A673 (cell line): Measurements from ENCODE around the gene WFS1. TPM values are rescaled to one million over a fixed set of nuclear protein-coding genes. Genes with fewer than 3 reads are reported as not detected.

Experiments
- BruUV-seq: library from RNA; stranded (reverse); fragments of 400-500 nt; replicated peaks from 2 replicates; lab custom pipeline; 2021; lab: Mats Ljungman, UMichigan
- CTCF ChIA-PET: fragments of 300-600 bp; sonication (Branson Sonifier 250); formaldehyde crosslinking; loops from one replicate; lab custom pipeline; 2022; ENCODE audit warnings: antibody characterized with exemption; lab: Charles Lee
- POLR2A ChIA-PET: fragments of 300-600 bp; sonication (Branson Sonifier 250); formaldehyde crosslinking; loops from one replicate; lab custom pipeline; 2022; ENCODE audit warnings: antibody characterized with exemption; ENCODE audit not compliant: low non-redundant PET; lab: Charles Lee
- DNase-seq: peaks from one replicate; pipeline ENCODE4 v3.0.0-alpha.2; 2015; ENCODE audit warnings: low spot score
- H3K27ac ChIP-seq: fragments of 200-600 bp; sonication (generic); 2 replicates; pipeline ENCODE4 v1.5.1; 2016; ENCODE audit warnings: mixed run types, low read depth, mild to moderate bottlenecking, mixed read lengths, antibody characterized with exemption, low read length; ENCODE audit not compliant: poor library complexity, severe bottlenecking
- H3K27me3 ChIP-seq: fragments of 200-600 bp; sonication (generic); replicated peaks from 2 replicates; pipeline ENCODE4 v1.6.1; 2017; ENCODE audit warnings: mixed run types, low read depth, mild to moderate bottlenecking, mixed read lengths, antibody characterized with exemption, low read length; ENCODE audit not compliant: insufficient read depth, poor library complexity
- H3K36me3 ChIP-seq: fragments of 200-600 bp; sonication (generic); 2 replicates; pipeline ENCODE4 v1.6.1; 2016; ENCODE audit warnings: mixed run types, mild to moderate bottlenecking, mixed read lengths, antibody characterized with exemption, low read length; ENCODE audit not compliant: insufficient read depth, poor library complexity, severe bottlenecking
- H3K4me1 ChIP-seq: fragments of 200-600 bp; sonication (generic); 2 replicates; pipeline ENCODE4 v1.6.1; 2017; ENCODE audit warnings: mixed run types, mild to moderate bottlenecking, mixed read lengths, antibody characterized with exemption, low read length; ENCODE audit not compliant: insufficient read depth, poor library complexity, severe bottlenecking
- H3K4me3 ChIP-seq: fragments of 200-600 bp; sonication (generic); 2 replicates; pipeline ENCODE4 v1.5.1; 2016; ENCODE audit warnings: low read depth, mixed run types, mild to moderate bottlenecking, mixed read lengths, low read length; ENCODE audit not compliant: poor library complexity, severe bottlenecking
- H3K9me3 ChIP-seq: fragments of 200-600 bp; sonication (generic); 2 replicates; pipeline ENCODE4 v1.6.1; 2016; ENCODE audit warnings: mixed run types, low read depth, mild to moderate bottlenecking, mixed read lengths, antibody characterized with exemption, low read length; ENCODE audit not compliant: poor library complexity, severe bottlenecking
- CTCF ChIP-seq: fragments of 300-800, 200-600 bp; sonication (generic); conservative IDR thresholded peaks from 2 replicates; pipeline ENCODE4 v1.5.1; 2017; ENCODE audit warnings: low read depth, mild to moderate bottlenecking, antibody characterized with exemption, low read length, moderate library complexity, mixed read lengths
- EZH2 ChIP-seq: fragments of 200-600 bp; sonication (generic); IDR thresholded peaks from 2 replicates; pipeline ENCODE4 v1.6.1; 2017; ENCODE audit warnings: borderline replicate concordance, low read depth, mild to moderate bottlenecking, mixed read lengths, antibody characterized with exemption, low read length; ENCODE audit not compliant: poor library complexity, severe bottlenecking
- intact Hi-C: fragments of 100-400 bp; cut with micrococcal nuclease; formaldehyde crosslinking; loops from one replicate; pipeline ENCODE4 v1.10.0; 2022; ENCODE audit not compliant: unreplicated experiment
- total RNA-seq: library from RNA; stranded (reverse); gene quantifications from 2 replicates; pipeline ENCODE4 v1.2.3, GENCODE V29; 2021

WFS1 gene
- total RNA-seq, 1 experiment from 2014 or later = 14.0 TPM

- no peaks in the 10 kb centered on the region for H3K36me3 ChIP-seq
- no peak for DNase-seq
- H3K27ac ChIP-seq = no peak overlapping the region
- peaks cover 6% of the 10 kb centered on the region for H3K4me1 ChIP-seq
- ChIA-PET CTCF (interaction anchor here (0.6 kb wide), 1 partner anchor 453 kb away, joined by 5 read pairs; no protein-coding TSS in a partner anchor), POLR2A (no interaction called here)
- intact Hi-C loops = no loop called here
- H3K9me3 ChIP-seq = no peaks in the 10 kb centered on the region
- no TSS peak for BruUV-seq
- H3K4me3 ChIP-seq = no peak overlapping the region
- H3K27me3 ChIP-seq = no peaks in the 10 kb centered on the region
- TF ChIP-seq EZH2 (no peak), CTCF (no peak)
Observed at GRCh38 chr4:6272863-6273660, 3.4 kb downstream of the WFS1 start.

GRCh38 chr4:6273661-6273990 is 4.0 kb downstream of the WFS1 start:
- intact Hi-C loops = no loop called here
- H3K4me1 ChIP-seq = peaks cover under 1% of the 10 kb centered on the region
- BruUV-seq = no TSS peak
- no peaks in the 10 kb centered on the region for H3K27me3 ChIP-seq
- H3K9me3 ChIP-seq = no peaks in the 10 kb centered on the region
- no peak overlapping the region for H3K27ac ChIP-seq
- CTCF ChIA-PET = no interaction called here
- no peak for DNase-seq
- H3K36me3 ChIP-seq = no peaks in the 10 kb centered on the region
- no peak for TF ChIP-seq EZH2
- TF ChIP-seq CTCF = no peak
- POLR2A ChIA-PET = no interaction called here
- H3K4me3 ChIP-seq = no peak overlapping the region

- Histone ChIP-seq H3K27ac (no peak overlapping the region), H3K27me3 (no peaks in the 10 kb centered on the region), H3K9me3 (no peaks in the 10 kb centered on the region), H3K4me3 (no peak overlapping the region), H3K4me1 (no peaks in the 10 kb centered on the region), H3K36me3 (no peaks in the 10 kb centered on the region)
- CTCF ChIA-PET = no interaction called here
- intact Hi-C loops = no loop called here
- BruUV-seq = no TSS peak
- POLR2A ChIA-PET = no interaction called here
- no peak for TF ChIP-seq CTCF
- TF ChIP-seq EZH2 = no peak
- DNase-seq = no peak
Observed at GRCh38 chr4:6275351-6275750, 5.7 kb downstream of the WFS1 start.
